GM12875 (cell line): ENCODE measurements around the gene EXOC6B.

Experiments used
- H3K4me3 ChIP-seq: one replicate; pipeline ENCODE4 v1.5.1; 2011; ENCODE audit warnings: low read depth, low read length, control low read depth
- TF ChIP-seq, protein P1 (sequence below): IDR thresholded peaks from 2 replicates; pipeline ENCODE4 v1.5.1; 2011; ENCODE audit warnings: low read depth, mild to moderate bottlenecking, control low read depth, inconsistent platforms, low read length, moderate library complexity, borderline replicate concordance; ENCODE audit not compliant: insufficient read depth

Gene EXOC6B

DNA sequence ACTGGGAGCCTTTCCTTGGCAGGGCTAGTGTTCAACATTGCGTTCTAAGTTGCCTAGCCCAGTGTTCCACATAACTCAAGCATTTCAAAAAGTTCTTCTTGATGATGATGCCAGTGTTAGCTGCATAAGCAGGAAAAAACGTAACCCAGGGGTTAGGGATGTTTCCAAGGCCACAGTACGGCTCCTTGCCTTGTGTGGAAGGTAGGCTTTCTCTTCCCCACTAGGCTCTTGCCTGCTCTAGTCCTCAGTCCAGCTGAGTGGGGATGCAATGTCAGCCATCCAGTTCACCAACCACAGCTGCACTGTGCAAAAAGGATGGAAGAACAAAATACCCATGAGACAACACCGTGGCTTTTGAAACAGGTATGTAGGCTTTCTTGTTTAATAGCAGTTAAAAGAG, 650.2 kb downstream of the EXOC6B start:
- TF ChIP-seq, protein P1, sequence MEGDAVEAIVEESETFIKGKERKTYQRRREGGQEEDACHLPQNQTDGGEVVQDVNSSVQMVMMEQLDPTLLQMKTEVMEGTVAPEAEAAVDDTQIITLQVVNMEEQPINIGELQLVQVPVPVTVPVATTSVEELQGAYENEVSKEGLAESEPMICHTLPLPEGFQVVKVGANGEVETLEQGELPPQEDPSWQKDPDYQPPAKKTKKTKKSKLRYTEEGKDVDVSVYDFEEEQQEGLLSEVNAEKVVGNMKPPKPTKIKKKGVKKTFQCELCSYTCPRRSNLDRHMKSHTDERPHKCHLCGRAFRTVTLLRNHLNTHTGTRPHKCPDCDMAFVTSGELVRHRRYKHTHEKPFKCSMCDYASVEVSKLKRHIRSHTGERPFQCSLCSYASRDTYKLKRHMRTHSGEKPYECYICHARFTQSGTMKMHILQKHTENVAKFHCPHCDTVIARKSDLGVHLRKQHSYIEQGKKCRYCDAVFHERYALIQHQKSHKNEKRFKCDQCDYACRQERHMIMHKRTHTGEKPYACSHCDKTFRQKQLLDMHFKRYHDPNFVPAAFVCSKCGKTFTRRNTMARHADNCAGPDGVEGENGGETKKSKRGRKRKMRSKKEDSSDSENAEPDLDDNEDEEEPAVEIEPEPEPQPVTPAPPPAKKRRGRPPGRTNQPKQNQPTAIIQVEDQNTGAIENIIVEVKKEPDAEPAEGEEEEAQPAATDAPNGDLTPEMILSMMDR: no peak
- H3K4me3 ChIP-seq: no peak overlapping the region

DNA sequence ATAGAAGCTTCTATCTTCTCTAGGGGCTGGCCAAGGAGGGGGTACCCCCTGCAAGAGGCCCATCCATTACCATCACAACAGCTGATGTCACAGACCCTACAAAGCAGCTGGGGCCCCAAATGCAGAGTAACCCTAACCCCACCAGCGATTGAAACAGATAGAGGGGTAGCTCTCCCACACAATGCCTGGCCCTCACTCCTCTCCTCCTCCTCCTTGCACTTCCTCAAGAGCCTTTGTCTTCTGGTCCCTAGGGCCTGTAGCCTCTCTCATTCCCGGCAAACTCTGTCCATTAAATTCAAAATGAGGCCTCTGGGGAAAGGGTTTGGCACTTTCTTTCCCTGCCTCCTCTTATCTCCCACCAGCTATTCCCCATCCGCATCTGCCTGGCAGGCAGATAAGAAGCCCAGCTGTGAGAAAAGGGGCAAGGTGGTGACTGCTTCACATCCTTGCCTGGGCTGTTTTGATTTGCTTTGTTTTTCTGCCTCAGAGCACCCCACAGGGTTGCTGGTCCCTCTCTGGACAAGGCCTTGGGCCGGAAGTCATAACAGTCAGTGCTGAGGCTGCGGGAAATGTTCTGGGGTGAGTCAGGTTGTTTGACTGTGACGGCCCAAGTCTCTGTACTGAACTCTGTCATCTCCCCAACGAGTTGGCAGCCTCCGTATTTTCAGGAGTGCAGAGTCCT, 652.1 kb downstream of the EXOC6B start:
- TF ChIP-seq, protein P1: no peak
- no peak overlapping the region for H3K4me3 ChIP-seq

DNA sequence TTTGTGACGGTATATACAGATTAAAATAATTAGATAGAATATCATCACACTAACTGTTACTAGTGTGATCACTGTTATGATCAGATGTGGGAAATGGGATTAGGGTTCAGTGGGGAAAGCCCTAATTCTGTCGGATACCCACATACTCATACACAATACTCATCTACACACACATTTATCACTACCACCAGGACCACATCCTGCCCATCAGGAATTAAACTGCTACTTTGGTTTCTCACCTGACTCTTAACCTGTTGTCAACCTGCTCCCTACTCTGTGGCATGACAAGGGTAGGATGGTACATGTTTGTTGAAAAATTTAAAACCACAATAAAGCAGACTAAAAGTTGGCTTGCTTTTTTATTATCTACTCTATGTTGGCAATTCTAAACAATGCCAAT, 653.4 kb downstream of the EXOC6B start:
- H3K4me3 ChIP-seq: no peak overlapping the region
- TF ChIP-seq, protein P1: no peak

DNA sequence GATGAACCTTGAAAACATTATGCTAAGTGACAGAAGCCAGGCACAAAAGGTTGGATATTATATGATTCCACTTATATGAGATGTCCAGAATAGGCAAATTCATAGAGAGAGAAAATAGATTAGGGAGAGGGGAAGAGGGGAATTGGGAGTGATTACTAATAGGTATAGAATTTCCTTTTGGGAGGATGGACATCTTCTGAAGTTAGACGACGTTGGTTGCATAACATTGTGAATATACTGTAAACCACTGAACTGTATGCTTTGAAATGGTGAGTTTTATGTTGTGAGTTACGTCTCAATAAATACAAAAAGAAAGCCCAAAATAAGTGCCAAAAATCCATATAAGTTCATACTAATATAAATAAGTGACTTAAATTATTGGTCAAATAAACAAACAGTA, 659.6 kb downstream of the EXOC6B start:
- H3K4me3 ChIP-seq: no peak overlapping the region
- TF ChIP-seq, protein P1: no peak

DNA sequence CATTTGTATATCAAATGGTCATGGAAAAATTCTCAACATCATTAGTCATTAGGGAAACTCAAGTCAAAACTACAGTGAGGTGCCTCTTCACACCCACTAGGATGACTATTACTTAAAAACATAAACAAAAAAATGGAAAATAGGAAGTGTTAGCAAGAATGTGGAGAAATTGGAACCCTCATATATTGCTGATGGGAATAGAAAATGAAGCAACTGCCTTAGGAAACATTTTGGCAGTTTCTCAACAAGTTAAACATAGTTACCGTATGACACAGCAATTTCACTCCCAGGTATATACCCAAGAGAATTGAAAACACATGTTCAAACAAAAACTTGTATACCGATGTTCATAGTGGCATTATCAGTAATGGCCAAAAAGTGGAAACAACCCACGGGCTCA, 660.0 kb downstream of the EXOC6B start:
- TF ChIP-seq, protein P1: no peak
- no peak overlapping the region for H3K4me3 ChIP-seq

DNA sequence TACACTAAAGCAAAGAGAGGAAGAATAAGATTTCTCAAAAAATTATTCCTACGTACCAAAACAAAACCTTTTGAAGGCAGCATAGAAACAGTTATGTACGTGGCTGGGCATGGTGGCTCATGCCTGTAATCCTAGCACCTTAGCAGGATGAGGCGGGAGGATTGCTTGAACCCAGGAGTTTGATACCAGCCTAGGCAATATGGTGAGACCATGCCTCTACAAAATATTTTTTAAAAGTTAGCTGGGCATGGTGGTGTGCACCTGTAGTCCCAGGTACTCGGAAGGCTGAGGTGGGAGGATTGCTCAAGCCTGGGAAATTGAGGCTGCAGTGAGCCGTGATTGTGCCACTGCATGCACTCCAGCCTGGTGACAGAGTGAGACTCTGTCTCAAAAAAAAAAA, 663.3 kb downstream of the EXOC6B start:
- H3K4me3 ChIP-seq: no peak overlapping the region
- TF ChIP-seq, protein P1: no peak

DNA sequence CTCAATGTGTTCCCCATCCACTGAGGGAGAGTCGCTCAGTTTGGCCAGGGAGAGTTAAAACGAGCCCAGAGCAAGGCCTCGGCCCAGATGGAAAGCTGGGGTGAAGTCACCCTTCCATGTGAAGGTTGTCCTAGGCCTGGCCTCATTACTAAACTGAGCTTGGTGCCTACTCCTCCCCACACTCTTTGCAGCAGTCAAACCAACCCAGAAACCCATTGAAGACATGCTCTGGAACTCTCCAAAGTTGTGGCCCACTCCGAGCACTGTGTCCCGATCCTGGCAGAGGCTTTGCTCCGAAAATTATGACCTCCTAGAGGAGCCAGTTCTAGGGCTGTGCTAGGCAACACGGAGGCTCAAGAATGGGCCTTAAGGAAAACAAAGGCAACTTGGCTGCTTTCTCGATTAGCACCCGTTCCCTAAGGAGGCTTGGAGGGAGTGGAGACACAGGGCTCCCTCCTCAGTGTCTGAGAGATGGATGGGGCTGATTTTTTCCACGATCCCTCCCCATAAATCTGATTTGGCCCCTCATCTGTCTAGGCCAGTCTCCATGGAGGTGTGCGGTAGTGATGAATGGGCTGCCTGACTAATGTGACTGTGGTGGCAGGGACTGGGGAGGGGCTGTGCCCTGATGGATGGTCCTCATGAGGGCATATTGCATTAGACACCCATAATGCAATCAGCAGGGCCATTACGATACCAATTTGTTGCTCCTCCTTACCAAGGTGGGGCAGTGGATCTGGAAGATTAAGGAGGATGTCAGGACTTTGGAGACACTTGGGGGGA, 666.4 kb downstream of the EXOC6B start:
- no peak overlapping the region for H3K4me3 ChIP-seq
- TF ChIP-seq, protein P1: no peak
